GM20000 (cell line): Measurements from ENCODE around the gene POLR3E.

Experiments
- DNase-seq: peaks from one replicate; pipeline ENCODE4 v3.0.0; 2012; ENCODE audit warnings: low spot score
- CTCF ChIP-seq: IDR thresholded peaks from 2 replicates; pipeline ENCODE4 v1.5.1; 2012; ENCODE audit warnings: mild to moderate bottlenecking, control low read depth; ENCODE audit errors: extremely low read depth, missing control alignments

POLR3E gene

GRCh38 chr16:22352140-22352539 lies 54.9 kb downstream of the POLR3E start:
- no peak for TF ChIP-seq CTCF

GRCh38 chr16:22352723-22353122 lies 55.5 kb downstream of the POLR3E start:
- no peak for TF ChIP-seq CTCF
- DNase-seq: no peak

More at GRCh38 chr16:22352140-22352539, 54.9 kb downstream of the POLR3E start:
- DNase-seq: no peak

- TF ChIP-seq CTCF: no peak
- DNase-seq: no peak
Measured at GRCh38 chr16:22353191-22353919, 56.1 kb downstream of the POLR3E start.

- no peak for DNase-seq
- TF ChIP-seq CTCF: no peak
Measured at GRCh38 chr16:22353933-22354541, 56.8 kb downstream of the POLR3E start.

- DNase-seq: peak; percentile 18
- TF ChIP-seq CTCF: no peak
Measured at GRCh38 chr16:22355487-22355908, 58.3 kb downstream of the POLR3E start.

- no peak for TF ChIP-seq CTCF
- no peak for DNase-seq
Measured at GRCh38 chr16:22356930-22357634, 59.9 kb downstream of the POLR3E start.

- DNase-seq: peak; percentile 37
- TF ChIP-seq CTCF: no peak
Measured at GRCh38 chr16:22357635-22357971, 60.4 kb downstream of the POLR3E start.
